ENCODE data around the gene TLE3.

DNA sequence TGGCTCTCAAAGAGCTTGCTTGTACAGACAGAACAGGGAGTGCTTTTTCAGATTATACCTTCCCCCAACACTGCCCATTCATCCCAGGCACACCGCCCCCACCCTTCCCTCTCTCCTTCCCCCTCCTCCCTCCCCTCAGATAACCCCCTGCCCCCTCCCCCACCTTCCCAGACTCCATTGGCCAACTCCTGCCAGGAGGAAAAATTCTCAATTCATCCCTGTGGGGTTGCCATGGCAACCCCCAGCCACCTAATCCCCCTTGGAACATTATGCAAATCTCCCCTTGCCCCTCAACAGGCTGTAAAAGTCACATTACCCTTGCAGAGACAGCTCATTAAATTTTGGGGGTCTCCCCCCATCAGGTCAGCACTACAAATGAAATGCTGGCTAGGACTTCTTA is 14.3 kb downstream of the TLE3 start:
- TF ChIP-seq, protein P1, sequence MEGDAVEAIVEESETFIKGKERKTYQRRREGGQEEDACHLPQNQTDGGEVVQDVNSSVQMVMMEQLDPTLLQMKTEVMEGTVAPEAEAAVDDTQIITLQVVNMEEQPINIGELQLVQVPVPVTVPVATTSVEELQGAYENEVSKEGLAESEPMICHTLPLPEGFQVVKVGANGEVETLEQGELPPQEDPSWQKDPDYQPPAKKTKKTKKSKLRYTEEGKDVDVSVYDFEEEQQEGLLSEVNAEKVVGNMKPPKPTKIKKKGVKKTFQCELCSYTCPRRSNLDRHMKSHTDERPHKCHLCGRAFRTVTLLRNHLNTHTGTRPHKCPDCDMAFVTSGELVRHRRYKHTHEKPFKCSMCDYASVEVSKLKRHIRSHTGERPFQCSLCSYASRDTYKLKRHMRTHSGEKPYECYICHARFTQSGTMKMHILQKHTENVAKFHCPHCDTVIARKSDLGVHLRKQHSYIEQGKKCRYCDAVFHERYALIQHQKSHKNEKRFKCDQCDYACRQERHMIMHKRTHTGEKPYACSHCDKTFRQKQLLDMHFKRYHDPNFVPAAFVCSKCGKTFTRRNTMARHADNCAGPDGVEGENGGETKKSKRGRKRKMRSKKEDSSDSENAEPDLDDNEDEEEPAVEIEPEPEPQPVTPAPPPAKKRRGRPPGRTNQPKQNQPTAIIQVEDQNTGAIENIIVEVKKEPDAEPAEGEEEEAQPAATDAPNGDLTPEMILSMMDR (IDR thresholded peaks at IDR 0.05; ENCODE audit: insufficient read depth, low read length, poor library complexity, severe bottlenecking): no peak
- TF ChIP-seq EZH2phosphoT487 (conservative IDR thresholded peaks at IDR 0.05; ENCODE audit: low read length): no peak
